ENCODE measurements around the gene MMRN2.
"Not testable (repeated sequence)": the region's sequence is repeated elsewhere in the genome, so short reads cannot be mapped to it uniquely, and the experiment has no call there.

Gene MMRN2

DNA sequence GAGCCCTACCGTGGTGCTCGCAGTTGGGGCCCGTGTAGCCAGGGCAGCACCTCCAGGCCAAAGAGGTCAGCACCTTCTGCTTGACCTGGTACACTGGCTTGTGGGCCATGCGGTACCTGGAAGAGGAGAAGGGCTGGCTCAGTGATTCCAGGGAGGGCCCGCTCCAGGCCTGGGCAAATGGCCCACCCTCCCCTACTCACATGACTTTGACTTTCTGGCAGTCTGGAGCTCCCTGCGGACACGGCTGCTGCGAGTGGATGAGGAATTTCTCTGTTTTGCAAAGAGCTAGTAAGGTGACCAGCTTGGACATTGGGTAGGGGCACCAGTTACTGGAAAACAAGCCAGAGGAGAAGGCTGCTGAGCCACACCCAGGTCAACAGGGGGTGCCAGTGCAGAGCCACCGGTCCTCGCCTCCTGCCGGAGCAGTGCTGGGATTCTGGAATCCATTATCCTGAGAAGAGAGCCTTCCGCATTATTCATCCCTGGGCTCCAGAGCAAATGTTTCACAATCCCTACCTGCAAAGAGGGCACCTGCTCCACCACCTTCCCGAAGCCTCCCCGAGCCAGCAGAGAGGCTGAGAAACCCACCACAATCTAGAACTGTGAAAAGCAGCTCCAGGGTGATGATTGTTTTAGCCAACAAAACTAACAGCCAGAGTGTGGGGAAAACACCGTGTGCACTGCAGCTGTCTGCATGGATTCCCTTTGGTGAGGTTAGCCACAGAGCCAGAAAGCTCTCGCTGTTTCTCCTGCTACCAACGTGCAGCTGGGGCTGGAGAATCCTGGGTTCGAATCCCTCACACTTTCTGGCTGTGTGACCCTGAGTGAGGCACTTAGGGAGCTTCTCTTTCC is 11.8 kb downstream of the MMRN2 start:
- Histone ChIP-seq H3K4me3 (ENCODE audit: low read length) (no peak overlapping the region), H3K9me3 (ENCODE audit: low read length) (no peaks in the 10 kb centered on the region), H3K27me3 (ENCODE audit: insufficient read depth, low read length) (no peaks in the 10 kb centered on the region), H3K4me1 (ENCODE audit: insufficient read depth, low read length) (no peaks in the 10 kb centered on the region), H2AFZ (ENCODE audit: low read depth, low read length) (no peak overlapping the region), H3K36me3 (ENCODE audit: insufficient read depth, low read length) (no peaks in the 10 kb centered on the region)

DNA sequence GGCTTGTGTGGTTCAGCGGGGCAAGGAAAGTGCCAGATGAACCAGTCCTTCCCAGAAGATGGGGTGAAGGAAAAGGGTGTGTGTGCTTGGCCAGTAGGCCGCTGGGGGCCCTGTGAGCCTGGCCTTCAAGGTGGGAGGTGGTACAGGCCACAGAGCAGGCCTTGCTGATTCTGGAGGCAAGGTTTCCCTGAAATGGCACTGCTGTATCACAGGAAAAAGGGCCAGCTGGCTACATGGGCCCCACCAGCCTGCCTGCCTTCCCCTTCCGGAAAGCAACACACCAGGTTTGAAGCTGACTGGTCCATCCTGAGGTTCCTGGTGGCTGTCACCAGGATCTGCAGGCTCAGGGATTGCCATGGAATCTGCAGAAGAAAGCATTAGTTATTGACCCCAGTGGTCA is 12.5 kb downstream of the MMRN2 start:
- Histone ChIP-seq H2AFZ (ENCODE audit: low read depth, low read length) (no peak overlapping the region), H3K4me3 (ENCODE audit: low read length) (no peak overlapping the region), H3K27me3 (ENCODE audit: insufficient read depth, low read length) (no peaks in the 10 kb centered on the region), H3K9me3 (ENCODE audit: low read length) (no peaks in the 10 kb centered on the region), H3K4me1 (ENCODE audit: insufficient read depth, low read length) (no peaks in the 10 kb centered on the region), H3K36me3 (ENCODE audit: insufficient read depth, low read length) (no peaks in the 10 kb centered on the region)

DNA sequence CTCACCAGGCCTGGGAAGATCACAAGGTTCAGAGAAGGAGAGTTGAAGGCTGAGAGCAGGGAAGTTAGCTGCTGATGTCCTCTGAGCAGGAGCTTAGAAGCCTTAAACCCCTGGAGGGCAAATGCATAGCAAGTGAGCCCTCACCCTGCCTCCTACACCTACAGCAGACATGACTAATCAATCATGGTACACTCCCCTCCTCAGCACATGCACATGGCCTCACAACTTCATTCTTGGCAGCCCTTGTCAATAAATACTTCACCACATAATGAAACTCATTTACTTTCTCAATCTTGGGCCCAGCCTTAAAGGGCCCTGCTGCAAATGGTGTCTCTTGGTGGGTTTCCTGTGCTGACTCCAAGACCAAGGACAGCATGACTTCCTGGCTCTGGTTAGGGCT is 12.9 kb downstream of the MMRN2 start:
- Histone ChIP-seq H2AFZ (ENCODE audit: low read depth, low read length) (no peak overlapping the region), H3K27me3 (ENCODE audit: insufficient read depth, low read length) (no peaks in the 10 kb centered on the region), H3K4me3 (ENCODE audit: low read length) (no peak overlapping the region)

DNA sequence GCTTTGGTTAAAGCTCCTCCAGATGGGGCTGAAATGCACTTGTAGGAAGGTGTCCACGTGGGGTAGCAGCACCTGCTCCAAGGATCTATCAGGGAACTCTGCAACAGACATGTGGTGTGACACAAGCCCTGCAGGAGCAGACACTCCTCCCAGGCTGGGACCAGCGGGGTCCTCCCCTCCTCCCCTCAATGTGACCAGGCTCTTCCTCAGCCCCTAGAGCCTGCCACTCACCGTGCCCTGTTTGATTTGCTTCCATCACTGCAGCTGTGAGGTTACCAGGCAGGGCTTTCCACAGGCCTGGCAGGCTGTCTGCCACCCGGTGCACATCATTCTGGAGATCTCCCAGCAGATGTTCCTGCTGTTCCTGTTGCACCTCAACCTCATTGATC is 13.4 kb downstream of the MMRN2 start:
- Histone ChIP-seq H3K9me3 (ENCODE audit: low read length) (no peaks in the 10 kb centered on the region), H3K4me3 (ENCODE audit: low read length) (no peak overlapping the region), H3K27me3 (ENCODE audit: insufficient read depth, low read length) (no peaks in the 10 kb centered on the region), H3K36me3 (ENCODE audit: insufficient read depth, low read length) (no peaks in the 10 kb centered on the region), H2AFZ (ENCODE audit: low read depth, low read length) (no peak overlapping the region), H3K4me1 (ENCODE audit: insufficient read depth, low read length) (peaks cover 2% of the 10 kb centered on the region)

More for the DNA sequence above, 12.9 kb downstream of the MMRN2 start:
- no peaks in the 10 kb centered on the region for H3K36me3 ChIP-seq (ENCODE audit: insufficient read depth, low read length)
- H3K4me1 ChIP-seq (ENCODE audit: insufficient read depth, low read length) = peaks cover 2% of the 10 kb centered on the region
- H3K9me3 ChIP-seq (ENCODE audit: low read length) = no peaks in the 10 kb centered on the region

DNA sequence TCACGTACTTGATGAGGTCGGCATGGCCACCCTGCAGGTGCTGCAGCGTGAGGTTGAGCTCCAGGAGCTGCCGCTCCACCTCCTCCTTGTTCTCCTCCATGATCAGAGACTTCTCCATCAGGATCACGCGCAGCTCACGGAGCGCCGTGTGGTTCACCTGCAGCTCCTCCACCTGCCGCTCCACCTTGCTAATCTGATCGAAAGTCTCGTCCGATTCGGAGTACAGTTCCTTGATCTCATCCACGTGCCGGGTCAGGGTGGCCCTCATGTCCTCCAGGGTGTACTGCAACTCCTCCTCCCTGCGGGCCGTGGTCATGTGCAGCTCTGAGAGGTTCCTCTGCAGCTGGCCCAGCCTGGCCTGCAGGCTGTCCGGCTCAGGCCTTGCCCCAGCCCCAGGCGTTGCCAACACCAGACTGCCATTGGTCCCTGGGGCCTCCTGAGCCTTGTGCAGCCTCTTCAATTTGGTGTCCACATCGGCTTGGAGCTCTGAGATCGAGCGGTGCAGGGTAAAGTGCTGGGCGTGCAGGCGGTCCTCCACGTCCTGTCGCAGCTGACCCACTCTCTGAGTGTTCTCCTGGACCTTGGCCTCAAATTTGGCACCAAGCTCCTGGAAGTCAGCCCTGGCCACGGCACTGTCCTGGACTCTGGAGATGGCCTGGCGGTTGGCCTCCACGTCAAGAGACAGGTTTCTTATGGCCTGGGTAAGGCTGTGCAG is 13.9 kb downstream of the MMRN2 start:
- Histone ChIP-seq H3K36me3 (ENCODE audit: insufficient read depth, low read length) (no peaks in the 10 kb centered on the region), H3K4me3 (ENCODE audit: low read length) (no peak overlapping the region), H3K9me3 (ENCODE audit: low read length) (no peaks in the 10 kb centered on the region), H2AFZ (ENCODE audit: low read depth, low read length) (no peak overlapping the region), H3K4me1 (ENCODE audit: insufficient read depth, low read length) (peaks cover 2% of the 10 kb centered on the region), H3K27me3 (ENCODE audit: insufficient read depth, low read length) (no peaks in the 10 kb centered on the region)

DNA sequence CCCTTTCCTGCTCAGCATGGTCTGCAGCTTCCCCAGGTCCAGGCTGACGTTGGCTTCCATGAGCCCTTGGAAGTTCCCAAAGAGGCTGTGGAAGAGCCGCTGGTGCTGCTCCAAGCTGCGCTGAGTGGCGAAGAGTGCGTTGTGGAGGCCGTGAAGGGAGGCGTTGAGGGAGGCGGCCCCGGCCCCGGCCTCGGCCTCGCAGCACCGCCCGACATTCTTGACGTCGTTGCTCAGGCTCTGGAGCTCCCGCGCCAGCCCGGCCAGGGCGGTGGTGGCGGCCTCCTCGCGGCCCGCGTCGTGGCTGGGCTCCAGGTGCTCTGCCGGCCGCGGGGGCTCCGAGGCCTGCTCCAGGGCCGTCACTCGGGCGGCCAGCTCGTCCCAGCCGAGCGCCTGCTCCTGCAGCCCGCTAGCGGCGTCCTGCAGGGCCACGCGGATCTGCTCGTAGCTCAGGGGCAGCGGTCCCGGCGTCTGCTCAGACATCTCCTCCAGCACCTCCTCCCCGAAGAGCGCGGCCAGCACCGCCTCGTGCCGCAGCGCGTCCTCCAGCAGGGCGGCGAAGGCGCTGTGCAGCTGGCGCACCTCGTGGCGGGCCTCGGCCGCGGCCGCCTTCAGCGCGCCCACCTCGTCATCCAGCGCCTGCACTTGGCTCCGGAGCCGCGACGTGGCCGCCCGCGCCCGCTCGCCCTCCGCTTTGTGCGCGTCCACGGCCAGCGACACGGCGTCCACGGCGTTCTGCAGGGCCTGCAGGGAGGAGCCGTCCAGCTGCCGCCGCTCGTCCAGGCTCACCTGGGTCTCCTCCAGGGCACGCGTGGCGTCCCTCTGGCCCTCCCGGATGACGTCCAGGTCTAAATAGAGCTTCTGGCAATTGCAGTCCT is 14.7 kb downstream of the MMRN2 start:
- H3K4me1 ChIP-seq (ENCODE audit: insufficient read depth, low read length) = peaks cover 2% of the 10 kb centered on the region
- H3K27me3 ChIP-seq (ENCODE audit: insufficient read depth, low read length) = no peaks in the 10 kb centered on the region
- H3K9me3 ChIP-seq (ENCODE audit: low read length) = no peaks in the 10 kb centered on the region
- no peak overlapping the region for H3K4me3 ChIP-seq (ENCODE audit: low read length)
- H2AFZ ChIP-seq (ENCODE audit: low read depth, low read length) = no peak overlapping the region
- no peaks in the 10 kb centered on the region for H3K36me3 ChIP-seq (ENCODE audit: insufficient read depth, low read length)

DNA sequence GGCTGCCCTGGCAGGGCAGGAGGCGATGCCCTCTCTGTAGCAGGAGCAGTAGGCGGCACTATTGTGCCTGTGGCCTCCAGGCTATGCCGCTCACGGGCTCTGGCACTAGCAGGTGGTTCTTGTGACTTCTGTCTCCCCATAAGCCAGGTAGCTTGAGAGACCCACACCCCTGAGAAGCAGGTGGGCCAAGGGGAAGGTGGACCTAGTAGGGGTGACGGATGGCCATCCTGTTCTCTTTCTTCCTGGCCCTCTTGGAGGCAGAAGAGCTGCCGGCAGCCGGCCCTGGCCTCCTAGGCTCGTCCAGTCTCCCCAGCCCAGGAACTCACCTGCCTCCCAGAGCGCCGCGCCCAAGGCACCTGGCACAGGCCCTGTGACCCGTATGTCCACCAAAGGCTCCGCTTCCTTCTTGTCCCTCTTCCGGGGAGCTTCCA is 15.4 kb downstream of the MMRN2 start:
- Histone ChIP-seq H3K36me3 (ENCODE audit: insufficient read depth, low read length) (no peaks in the 10 kb centered on the region), H3K9me3 (ENCODE audit: low read length) (no peaks in the 10 kb centered on the region), H3K4me3 (ENCODE audit: low read length) (no peak overlapping the region), H2AFZ (ENCODE audit: low read depth, low read length) (no peak overlapping the region), H3K4me1 (ENCODE audit: insufficient read depth, low read length) (peaks cover 2% of the 10 kb centered on the region), H3K27me3 (ENCODE audit: insufficient read depth, low read length) (no peaks in the 10 kb centered on the region)

DNA sequence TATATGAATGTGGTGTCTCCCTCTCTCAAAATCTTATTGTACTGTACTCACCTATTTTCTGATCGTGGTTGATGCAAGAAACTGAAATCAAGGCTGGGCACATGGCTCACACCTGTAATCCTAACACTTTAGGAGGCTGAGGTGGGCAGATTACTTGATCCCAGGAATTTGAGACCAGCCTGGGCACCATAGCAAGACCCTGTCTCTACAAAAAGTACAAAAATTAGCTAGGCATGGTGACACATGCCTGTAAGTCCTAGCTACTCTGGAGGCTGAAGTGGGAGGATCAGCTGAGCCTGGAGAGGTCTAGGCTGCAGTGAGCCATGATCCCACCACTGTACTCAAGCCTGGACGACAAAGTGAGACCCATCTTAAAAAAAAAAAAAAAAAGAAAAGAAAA is 16.0 kb downstream of the MMRN2 start:
- Histone ChIP-seq H3K27me3 (ENCODE audit: insufficient read depth, low read length) (no peaks in the 10 kb centered on the region), H3K4me1 (ENCODE audit: insufficient read depth, low read length) (peaks cover 2% of the 10 kb centered on the region), H2AFZ (ENCODE audit: low read depth, low read length) (no peak overlapping the region), H3K4me3 (ENCODE audit: low read length) (no peak overlapping the region), H3K36me3 (ENCODE audit: insufficient read depth, low read length) (no peaks in the 10 kb centered on the region), H3K9me3 (ENCODE audit: low read length) (no peaks in the 10 kb centered on the region)

DNA sequence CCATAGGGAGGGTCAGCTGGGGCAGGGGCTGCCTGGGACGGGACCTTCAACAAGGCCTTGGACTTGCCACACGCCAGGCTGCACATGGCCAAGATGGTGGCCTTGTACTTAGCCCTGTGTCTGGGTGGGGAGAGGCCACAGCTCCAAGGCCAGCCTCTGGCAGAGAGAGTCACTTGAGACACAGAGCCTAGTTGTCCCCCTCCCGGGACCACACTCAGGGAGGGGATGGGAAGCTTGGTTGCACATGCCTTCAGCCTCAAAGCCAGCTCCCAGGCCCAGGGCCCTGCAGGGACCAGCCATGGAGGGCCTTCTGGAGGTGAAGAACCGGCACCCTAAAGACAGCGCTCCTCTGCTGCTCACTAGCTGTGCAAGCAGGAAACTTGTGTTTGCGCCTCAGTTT is 16.7 kb downstream of the MMRN2 start:
- Histone ChIP-seq H2AFZ (ENCODE audit: low read depth, low read length) (no peak overlapping the region), H3K4me1 (ENCODE audit: insufficient read depth, low read length) (peaks cover 2% of the 10 kb centered on the region), H3K36me3 (ENCODE audit: insufficient read depth, low read length) (no peaks in the 10 kb centered on the region), H3K9me3 (ENCODE audit: low read length) (no peaks in the 10 kb centered on the region), H3K4me3 (ENCODE audit: low read length) (no peak overlapping the region), H3K27me3 (ENCODE audit: insufficient read depth, low read length) (no peaks in the 10 kb centered on the region)

DNA sequence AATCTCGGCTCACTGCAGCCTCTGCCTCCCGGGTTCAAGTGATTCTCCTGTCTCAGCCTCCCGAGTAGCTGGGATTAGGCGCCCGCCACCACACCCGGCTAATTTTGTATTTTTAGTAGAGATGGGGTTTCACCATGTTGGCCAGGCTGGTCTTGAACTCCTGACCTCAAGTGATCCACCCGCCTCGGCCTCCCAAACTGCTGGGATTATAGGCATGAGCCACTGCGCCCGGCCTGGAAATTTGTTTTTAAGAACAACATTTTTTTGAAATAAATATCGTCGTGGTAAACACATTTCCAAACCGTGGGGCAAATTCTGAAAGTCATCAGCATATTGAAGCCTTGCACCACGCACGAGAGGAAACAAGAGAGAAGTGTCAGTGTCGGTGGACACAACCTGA is 17.3 kb downstream of the MMRN2 start:
- not testable (repeated sequence) for H3K9me3 ChIP-seq (ENCODE audit: low read length); H2AFZ ChIP-seq (ENCODE audit: low read depth, low read length); H3K36me3 ChIP-seq (ENCODE audit: insufficient read depth, low read length); H3K4me1 ChIP-seq (ENCODE audit: insufficient read depth, low read length); H3K4me3 ChIP-seq (ENCODE audit: low read length); H3K27me3 ChIP-seq (ENCODE audit: insufficient read depth, low read length)

DNA sequence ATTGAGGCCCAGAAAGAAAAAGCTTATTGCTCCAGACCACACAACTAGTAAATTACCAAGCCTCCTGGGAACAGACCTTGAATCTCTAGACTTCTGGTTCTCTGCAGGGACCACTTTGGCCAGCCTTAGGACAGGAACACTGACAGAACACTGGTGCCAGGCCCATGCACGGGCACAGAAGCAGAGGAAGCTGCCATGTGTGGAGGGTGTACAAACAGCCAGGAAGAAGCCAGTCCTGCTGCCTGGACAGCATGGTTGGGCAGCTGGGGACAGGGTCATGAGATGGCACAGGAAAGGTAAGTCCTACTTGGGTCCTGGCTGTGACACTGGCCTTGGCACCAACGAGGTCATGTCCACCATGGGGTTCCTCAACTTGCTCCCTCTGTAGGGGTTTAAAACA is 19.2 kb downstream of the MMRN2 start:
- no peaks in the 10 kb centered on the region for H3K36me3 ChIP-seq (ENCODE audit: insufficient read depth, low read length)
- H2AFZ ChIP-seq (ENCODE audit: low read depth, low read length) = no peak overlapping the region
- H3K4me1 ChIP-seq (ENCODE audit: insufficient read depth, low read length) = peaks cover 2% of the 10 kb centered on the region
- no peak overlapping the region for H3K4me3 ChIP-seq (ENCODE audit: low read length)
- H3K9me3 ChIP-seq (ENCODE audit: low read length) = no peaks in the 10 kb centered on the region
- no peaks in the 10 kb centered on the region for H3K27me3 ChIP-seq (ENCODE audit: insufficient read depth, low read length)

DNA sequence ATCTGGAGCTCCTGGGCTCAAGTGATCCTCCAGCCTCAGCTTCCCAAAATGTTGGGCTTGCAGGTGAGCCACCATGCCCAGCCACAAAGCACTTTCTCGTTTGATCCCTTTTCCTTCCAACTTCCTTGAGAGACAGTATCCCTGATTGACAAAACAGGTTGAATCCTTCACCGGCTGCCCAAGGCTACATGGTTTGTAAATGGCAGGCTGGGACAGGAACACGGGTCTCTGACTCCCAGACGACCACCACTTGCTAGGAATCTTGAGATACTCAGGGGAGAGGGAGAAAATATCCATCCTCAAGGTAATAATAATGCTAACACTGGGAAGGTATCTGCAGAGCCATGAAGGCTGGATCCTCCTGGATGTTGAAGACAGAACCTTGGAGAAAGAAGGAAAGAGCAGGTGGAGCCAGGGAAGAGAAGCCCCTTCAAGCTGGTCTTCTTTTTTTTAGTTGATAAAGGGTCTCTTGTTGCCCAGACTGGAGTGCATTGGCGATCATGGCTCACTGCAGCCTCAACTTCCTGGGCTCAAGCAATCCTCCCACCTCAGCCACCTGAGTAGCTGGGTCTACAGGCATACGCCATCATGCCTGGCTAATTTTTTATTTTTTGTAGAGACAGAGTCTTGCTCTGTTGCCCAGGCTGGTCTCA is 19.8 kb downstream of the MMRN2 start:
- Histone ChIP-seq H3K36me3 (ENCODE audit: insufficient read depth, low read length) (no peaks in the 10 kb centered on the region), H3K4me1 (ENCODE audit: insufficient read depth, low read length) (peaks cover 2% of the 10 kb centered on the region), H3K27me3 (ENCODE audit: insufficient read depth, low read length) (no peaks in the 10 kb centered on the region), H3K4me3 (ENCODE audit: low read length) (no peak overlapping the region), H3K9me3 (ENCODE audit: low read length) (no peaks in the 10 kb centered on the region), H2AFZ (ENCODE audit: low read depth, low read length) (no peak overlapping the region)

Data from neuron (in vitro differentiated cells).